ENCODE measurements around the gene GAB4. TPM values are rescaled to one million over a fixed set of nuclear protein-coding genes. Genes with fewer than 3 reads are reported as not detected.

GAB4 gene
- total and polyA plus RNA-seq, 12 donors = not detected

DNA sequence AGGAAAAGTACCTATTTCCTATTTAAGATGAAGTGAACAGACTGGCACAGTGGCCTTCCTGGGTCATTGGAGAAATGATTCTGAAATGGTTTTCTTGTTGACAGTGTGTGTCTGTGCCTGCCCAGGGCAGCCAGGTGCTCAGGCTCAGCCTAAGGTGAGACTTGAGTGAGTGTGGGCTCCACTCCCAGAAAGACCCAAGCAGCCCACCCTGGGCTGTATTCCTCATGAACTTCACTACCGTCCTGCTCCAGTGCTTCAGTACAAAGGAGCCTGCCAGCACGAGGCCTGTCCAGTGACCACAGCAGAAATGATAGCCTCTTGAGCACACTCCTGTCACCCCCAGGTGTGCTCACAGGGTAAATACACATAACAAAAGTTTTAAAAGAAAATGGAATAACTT lies 49.5 kb downstream of the GAB4 start:
- DNase-seq (no peak), ATAC-seq (no peak)
- H3K9me3 ChIP-seq = no peaks in the 10 kb centered on the region
- no peaks in the 10 kb centered on the region for H3K36me3 ChIP-seq
- TF ChIP-seq, protein P1, sequence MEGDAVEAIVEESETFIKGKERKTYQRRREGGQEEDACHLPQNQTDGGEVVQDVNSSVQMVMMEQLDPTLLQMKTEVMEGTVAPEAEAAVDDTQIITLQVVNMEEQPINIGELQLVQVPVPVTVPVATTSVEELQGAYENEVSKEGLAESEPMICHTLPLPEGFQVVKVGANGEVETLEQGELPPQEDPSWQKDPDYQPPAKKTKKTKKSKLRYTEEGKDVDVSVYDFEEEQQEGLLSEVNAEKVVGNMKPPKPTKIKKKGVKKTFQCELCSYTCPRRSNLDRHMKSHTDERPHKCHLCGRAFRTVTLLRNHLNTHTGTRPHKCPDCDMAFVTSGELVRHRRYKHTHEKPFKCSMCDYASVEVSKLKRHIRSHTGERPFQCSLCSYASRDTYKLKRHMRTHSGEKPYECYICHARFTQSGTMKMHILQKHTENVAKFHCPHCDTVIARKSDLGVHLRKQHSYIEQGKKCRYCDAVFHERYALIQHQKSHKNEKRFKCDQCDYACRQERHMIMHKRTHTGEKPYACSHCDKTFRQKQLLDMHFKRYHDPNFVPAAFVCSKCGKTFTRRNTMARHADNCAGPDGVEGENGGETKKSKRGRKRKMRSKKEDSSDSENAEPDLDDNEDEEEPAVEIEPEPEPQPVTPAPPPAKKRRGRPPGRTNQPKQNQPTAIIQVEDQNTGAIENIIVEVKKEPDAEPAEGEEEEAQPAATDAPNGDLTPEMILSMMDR (IDR thresholded peaks at IDR 0.05) = no peak
- intact Hi-C loops (cut with DNase I) = no loop called here
- H3K4me1 ChIP-seq = no peaks in the 10 kb centered on the region
- WGBS, 2 donors = 72 to 83% methylated on average over 2 of the region's 2 CpGs
- peaks cover 0 to 7% (median 0%) of the 10 kb centered on the region in 7 donors for H3K27me3 ChIP-seq
- no peak overlapping the region for H3K27ac ChIP-seq
- no peak overlapping the region for H3K4me3 ChIP-seq

DNA sequence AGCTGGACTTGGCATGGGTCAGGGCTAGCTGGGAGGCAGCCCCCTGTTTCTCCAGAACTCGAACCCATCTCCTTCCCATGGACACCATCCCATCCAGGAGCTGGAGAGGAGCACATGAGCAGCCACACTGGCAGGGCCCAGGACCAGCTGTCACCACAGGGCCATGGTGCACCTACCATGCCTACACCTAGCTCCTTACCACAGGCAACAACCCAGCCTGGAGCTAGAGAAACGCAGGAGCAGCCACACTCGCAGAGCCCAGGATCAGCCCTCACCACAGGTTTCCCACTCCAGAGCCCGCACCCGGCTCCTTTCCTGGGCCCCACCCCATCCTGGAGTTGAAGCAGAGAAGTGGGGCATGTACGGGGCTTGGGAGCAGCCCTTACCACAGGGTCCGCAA lies 50.2 kb downstream of the GAB4 start:
- intact Hi-C loops (cut with DNase I) = no loop called here
- Histone ChIP-seq H3K27ac (no peak overlapping the region), H3K27me3 (peaks cover 0 to 7% (median 0%) of the 10 kb centered on the region in 7 donors), H3K36me3 (no peaks in the 10 kb centered on the region), H3K9me3 (no peaks in the 10 kb centered on the region), H3K4me1 (no peaks in the 10 kb centered on the region), H3K4me3 (no peak overlapping the region)
- TF ChIP-seq, protein P1 (IDR thresholded peaks at IDR 0.05) = no peak
- WGBS, 2 donors = 76 to 77% methylated on average over 7 of the region's 7 CpGs
- no peak for ATAC-seq
- DNase-seq = no peak

DNA sequence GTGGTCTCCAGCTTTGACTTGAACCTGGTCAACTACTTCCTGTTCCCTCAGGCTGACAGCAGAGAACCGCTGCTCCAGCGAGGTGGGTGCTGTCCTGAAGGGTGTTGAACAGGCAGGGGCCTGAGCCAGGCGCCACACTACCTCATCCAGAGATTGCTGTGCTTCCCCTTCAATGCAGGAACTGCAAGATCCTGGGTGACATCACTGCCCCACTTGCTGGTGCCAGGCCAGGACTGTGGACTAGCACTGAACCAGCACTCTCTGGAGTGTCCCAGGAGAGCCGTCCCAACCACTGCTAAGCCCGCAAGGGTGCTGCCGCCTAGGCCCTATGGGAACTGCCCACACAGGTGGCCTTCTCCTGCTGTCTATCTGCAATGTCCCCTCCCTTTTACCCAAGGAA lies 51.7 kb downstream of the GAB4 start:
- Histone ChIP-seq H3K27ac (no peak overlapping the region), H3K36me3 (no peaks in the 10 kb centered on the region), H3K27me3 (peaks cover 0 to 7% (median 0%) of the 10 kb centered on the region in 7 donors), H3K9me3 (no peaks in the 10 kb centered on the region), H3K4me3 (no peak overlapping the region), H3K4me1 (no peaks in the 10 kb centered on the region)
- ATAC-seq (peak in 1 of 8 donors; percentile 11), DNase-seq (no peak)
- WGBS, 2 donors = 83 to 87% methylated on average over 6 of the region's 6 CpGs
- TF ChIP-seq, protein P1 (IDR thresholded peaks at IDR 0.05) = no peak
- intact Hi-C loops (cut with DNase I) = no loop called here

DNA sequence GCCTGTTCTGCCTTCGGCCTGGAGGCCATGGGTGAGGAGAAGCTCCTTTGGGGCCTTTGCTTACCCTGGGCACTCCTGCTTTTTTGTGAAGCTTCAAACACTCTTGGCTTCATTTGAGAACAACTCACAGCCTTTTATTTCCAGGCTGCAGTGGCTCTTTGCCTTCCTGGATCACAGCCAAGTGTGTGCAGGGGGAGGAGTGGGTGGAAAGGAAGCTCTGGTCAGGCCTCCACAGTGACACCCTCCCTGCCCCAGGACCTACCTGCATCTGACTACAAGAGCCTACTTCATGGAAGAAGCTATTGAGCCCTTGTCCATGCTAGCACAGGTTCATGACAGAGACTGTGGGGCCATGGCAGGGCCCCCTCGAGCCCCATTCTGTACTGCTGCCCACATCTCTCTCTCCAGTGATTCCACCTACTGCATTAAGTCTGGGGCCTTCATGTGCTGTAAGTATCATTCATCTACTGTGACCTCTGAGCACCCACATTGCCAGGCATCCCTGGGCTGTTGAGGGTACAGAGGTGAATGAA lies 52.3 kb downstream of the GAB4 start:
- no peaks in the 10 kb centered on the region for H3K9me3 ChIP-seq
- ATAC-seq (peak in 4 of 8 donors; percentile 22 to 56 (median 51)), DNase-seq (peak in 1 of 2 donors; percentile 34)
- intact Hi-C loops (cut with DNase I) = no loop called here
- H3K4me1 ChIP-seq = no peaks in the 10 kb centered on the region
- no peak overlapping the region for H3K4me3 ChIP-seq
- TF ChIP-seq, protein P1 (IDR thresholded peaks at IDR 0.05) = no peak
- peaks cover 0 to 7% (median 0%) of the 10 kb centered on the region in 7 donors for H3K27me3 ChIP-seq
- no peak overlapping the region for H3K27ac ChIP-seq
- no peaks in the 10 kb centered on the region for H3K36me3 ChIP-seq
- WGBS, 2 donors = 45 to 48% methylated on average over 2 of the region's 2 CpGs
